GM19395 (cell line): Measurements from ENCODE around the gene NGF.
"Not testable (repeated sequence)": the region's sequence is repeated elsewhere in the genome, so short reads cannot be mapped to it uniquely, and the experiment has no call there.

Experiments used
- ATAC-seq: cut with Tn5 transposase; IDR thresholded peaks from one replicate; pipeline ENCODE4 v1.9.1; 2021; ENCODE audit warnings: mild to moderate bottlenecking, moderate library complexity; ENCODE audit not compliant: unreplicated experiment

The NGF gene

DNA sequence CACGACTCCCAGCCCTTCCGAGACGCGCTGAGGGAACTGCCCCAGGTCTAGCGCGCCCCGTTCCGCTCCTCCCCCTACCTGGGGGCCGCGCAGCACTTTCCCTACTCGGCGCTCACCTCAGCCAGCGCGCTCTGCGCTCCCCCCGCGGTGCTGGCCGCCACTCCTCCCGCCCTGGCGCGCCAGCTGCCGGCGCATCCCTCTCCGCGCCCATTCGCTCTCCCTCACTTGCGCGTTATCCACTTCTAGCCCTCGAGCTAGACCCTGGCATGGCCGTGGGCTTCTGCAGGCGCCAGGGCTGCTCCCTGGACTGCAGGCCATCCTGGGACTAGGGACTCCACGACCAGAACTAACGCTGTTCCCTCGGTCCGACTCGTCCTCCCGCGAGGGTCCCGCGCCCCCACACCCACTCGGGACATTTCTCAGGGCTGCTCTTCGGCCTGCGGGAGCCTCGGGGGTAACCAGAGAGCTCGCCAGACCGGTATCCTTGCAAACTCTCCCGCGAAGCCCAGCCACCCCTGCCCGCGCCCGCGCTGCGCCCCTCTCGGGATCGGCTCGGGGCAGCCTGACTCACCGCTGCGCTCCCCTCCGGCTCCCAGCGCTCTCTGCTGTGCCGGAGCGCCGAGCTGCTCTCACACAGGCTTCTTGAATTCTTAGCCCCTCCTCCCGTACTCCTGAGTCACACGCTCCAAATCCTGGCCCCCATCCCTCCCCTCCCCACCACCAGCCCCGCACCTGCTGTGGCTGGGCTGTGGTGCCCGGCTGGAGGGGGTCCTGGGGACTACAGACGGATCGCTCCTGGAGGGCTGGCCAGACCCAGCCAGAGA is at the start of gene NGF:
NGF (minus strand) TSS at position 617 of the 824 bp plus-strand sequence. CDS start 51,454 bp downstream, outside the sequence.
- no peak for ATAC-seq

DNA sequence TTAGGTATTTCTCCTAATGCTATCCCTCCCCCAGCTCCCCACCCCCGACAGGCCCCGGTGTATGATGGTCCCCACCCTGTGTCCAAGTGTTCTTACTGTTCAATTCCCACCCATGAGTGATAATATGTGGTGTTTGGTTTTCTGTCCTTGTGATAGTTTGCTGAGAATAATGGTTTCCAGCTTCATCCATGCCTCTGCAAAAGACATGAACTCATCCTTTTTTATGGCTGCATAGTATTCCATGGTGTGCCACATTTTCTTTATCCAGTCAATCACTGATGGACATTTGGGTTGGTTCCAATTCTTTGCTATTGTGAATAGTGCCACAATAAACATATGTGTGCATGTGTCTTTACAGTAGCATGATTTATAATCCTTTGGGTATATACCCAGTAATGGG is 45.4 kb upstream of the NGF start:
- ATAC-seq, result not testable (repeated sequence)

DNA sequence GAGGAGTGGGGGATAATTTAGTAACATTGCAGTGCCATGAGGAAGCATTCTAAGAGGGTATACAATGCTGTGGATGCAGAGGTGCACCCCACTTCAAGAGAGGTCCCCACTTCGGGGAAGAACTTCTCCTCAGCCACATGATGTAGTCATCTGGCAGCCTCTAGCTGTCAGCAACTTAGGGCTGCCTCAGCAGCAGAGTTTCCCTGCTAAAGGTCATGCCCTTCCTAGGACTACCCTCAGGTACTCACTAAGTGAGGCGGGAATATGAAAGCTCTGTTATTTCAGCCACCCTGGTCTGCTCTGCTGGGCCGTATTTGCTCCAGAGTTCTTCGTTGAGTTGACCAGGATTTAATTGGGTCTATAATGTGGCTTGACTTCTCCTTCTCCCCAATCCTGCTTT is 41.9 kb upstream of the NGF start:
- no peak for ATAC-seq

DNA sequence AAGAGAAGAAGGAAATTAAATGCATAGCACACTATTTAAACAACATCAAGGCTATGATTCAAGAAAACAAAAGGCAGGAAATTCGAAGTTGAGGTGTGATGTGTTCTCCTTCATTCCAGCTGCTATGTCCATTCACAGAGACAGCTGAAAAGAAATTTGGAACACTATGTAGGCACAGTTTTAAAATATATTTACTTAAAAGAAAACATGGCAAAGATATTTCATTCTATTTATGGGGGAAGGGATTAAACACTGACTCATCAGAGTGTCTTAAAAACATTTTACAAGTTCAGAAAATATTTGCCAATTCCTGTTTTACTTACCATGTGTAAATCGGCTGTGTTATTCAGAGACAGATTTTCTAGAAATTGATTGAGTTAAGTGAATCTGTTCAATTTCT is 39.4 kb upstream of the NGF start:
- no peak for ATAC-seq

DNA sequence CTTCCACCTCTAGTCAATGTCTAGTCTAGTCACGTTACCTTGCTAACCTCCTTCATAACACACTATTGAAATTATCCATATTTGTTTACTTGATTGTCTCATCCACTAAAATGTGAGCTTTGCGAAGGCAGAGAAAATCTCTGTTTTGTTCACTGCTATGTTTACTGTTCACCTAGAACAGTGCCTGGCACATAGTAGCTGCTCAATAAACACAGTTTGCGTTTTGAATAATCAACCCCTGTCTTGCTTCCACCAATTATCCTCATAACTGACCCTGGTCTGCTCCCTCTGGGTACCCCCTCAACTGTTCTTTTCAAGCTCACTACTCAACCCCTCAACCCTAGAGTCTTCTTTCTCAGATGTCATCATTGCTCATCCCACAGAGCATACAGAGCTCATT is 36.5 kb upstream of the NGF start:
- ATAC-seq, result no peak

DNA sequence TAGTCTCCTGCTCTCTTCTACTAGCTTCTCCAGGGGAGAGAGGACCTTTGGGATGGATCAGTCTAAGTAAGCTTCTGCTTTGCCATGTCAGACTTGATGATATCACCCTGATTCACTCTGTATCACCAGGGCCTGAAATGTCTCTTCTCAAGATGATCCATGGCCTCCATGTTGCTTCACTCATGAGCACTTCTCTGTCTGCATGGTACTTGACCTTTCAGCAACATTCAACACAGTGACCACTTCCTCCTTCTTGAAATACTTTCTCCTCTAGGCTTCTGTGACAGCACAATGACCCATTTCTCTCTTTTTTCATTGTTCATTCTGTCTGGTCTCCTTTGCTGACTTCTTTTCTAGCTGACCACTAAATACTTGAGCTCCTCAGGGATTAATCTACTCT is 35.3 kb upstream of the NGF start:
- ATAC-seq, result no peak

DNA sequence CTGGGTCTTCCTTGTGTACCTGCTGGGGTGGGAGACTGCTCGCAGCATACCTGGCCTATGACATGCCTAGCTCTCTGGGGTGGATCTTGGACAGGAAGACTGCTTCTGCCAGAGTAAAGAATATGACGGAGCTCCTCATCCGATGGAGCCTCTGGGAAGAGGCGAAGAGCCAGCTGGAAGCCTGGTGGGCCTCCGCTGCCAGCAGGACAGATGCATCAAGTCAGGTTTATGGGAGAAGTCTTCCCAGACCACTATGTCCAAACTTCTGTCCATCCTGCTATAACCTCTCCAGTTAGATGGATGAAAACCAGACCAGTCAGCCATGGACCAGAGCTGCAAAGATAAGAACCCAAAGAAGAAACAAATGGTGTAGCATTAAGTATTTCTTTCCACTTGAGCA is 27.7 kb upstream of the NGF start:
- no peak for ATAC-seq

DNA sequence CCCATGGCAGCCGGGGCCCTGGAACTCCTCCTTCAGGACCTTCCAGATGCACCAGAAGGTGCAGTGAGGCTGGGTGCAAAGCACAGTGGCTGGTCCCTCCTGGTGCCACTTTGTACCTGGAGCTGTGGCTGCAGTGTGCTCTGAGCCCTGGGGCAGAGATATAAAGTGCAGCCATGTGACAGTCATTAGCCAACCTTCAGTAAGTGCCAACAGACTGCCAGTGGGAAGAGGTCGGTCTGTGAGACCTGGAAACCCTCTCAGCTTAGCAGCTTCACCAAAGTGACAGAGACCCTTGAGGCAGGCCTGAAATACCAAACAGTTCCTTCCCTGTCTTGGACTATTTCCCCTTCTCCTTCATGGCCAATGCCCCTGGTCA is 26.7 kb upstream of the NGF start:
- ATAC-seq, result no peak

DNA sequence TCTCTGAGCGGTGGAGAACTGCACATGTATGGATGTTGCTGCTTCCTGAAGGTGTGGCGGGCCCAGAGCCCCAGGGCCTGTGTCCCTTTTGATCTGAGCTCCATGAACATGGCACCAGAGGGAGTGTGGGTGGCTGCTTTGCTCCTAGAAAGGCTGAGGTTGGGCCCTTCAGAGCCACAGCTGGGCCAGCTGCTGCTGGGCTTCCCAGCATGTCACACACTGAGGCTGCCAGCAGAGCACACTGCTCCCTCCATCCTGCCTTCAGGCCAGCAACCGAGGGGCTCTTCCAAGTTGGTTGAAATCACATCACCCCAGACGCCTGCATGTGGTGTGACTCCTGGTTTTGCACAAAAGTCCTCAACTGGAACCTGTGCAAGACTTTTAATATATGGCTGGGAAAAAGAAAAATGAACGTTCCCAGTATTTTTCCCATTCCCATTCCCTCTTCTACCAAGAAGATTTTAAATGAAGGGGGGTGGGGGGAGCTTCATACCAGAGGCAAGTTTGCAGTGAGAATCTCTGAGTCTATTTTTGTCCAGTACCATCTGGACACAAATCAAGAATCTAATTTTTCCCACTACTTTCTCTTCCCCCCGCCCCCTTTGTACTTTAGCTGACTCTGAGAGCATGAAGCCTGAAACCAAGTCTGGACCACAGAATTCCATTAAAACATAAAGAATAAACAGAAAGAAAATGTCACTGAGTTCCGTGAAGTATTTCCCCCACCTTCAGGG is 26.2 kb upstream of the NGF start:
- no peak for ATAC-seq

DNA sequence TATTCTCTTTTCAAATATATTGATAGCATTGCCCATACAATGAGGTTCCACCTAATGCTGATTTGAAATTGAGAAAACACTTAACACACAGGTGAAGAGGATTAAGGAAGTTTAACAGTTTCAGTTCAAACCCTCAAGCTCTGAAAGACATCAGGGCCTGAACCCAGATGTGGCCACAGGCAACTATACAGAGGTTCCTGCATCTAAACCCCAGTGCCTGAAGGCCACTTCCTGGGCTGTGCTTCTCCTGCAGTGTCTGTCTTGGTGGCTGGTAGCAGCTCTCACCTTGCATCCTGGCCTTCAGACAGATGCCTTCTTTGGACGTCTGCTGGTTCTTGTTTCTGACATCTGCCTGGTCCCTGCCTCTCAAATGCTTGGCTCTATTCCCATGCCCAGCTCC is 25.1 kb upstream of the NGF start:
- no peak for ATAC-seq

DNA sequence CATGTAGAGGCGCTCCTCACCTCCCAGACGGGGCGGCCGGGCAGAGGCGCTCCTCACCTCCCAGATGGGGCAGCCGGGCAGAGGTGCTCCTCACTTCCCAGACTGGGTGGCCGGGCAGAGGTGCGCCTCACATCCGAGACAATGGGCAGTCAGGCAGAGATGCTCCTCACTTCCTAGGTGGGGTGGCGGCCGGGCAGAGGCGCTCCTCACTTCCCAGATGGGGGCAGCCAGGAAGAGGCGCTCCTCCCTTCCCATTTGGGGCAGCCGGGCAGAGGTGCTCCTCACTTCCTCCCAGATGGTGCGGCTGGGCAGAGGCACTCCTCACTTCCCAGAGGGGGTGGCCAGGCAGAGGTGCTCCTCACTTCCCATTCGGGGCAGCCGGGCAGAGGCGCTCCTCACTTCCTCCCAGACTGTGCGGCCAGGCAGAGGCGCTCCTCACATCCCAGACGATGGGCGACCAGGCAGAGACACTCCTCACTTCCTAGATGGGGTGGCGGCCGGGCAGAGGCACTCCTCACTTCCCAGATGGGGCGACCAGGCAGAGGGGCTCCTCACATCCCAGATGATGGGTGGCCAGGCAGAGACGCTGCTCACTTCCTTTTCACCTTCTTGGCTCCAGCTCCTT is 22.6 kb upstream of the NGF start:
- not testable (repeated sequence) for ATAC-seq

DNA sequence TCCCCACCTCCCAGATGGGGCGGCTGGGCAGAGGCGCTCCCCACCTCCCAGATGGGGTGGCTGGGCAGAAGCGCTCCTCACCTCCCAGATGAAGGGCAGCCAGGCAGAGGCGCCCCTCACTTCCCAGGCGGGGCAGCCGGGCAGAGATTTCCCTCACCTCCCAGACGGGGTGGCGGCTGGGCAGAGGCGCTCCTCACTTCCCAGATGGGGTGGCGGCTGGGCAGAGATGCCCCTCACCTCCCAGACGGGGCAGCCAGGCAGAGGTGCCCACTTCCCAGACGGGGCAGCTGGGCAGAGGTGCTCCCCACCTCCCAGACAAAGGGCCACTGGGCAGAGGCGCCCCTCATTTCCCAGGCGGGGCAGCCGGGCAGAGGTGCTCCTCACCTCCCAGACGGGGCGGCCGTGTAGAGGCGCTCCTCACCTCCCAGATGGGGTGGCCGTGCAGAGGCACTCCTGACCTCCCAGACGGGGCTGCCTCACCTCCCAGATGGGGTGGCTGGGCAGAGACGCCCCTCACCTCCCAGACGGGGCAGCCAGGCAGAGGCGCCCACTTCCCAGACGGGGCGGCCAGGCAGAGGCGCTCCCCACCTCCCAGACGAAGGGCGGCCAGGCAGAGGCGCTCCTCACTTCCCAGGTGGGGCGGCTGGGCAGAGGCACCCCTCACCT is 21.9 kb upstream of the NGF start:
- ATAC-seq, result not testable (repeated sequence)

DNA sequence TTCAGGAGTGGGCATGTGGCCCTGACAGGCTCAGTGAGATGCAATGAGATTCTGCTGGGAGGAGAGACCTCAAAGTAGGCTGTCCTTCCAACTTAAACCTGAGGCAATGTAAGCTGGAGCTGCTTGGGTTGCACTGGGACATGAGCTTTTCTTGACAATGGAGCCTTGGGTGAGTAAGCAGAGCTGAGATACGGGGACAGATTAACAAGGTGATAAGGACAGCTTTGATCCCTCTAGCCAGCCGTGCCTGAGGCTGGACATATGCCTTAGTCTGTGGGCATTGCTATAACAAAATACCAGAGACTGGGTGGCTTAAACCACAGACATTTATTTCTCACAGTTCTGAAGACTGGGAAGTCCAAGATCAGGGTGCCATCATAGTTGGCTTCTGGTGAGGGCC is 18.3 kb upstream of the NGF start:
- ATAC-seq, result no peak

DNA sequence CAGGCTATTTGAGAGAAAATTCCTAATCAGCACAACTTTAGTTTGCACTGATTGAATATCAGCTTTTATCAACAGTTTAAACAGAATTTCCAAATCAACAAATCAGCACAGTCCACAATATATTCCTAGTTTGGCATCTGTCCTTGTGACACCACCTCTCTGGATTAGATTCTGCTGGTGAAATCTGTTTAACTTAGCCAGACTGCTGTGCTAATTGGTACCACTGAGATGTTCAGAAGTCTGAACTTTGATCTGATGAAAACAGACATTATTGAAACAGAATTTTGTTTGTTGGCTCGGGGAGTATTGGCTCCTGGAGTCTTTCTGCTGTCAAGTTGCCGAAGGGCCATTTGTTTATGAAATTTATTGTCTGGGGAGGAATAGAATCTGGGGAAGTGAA is 17.0 kb upstream of the NGF start:
- ATAC-seq, result no peak

DNA sequence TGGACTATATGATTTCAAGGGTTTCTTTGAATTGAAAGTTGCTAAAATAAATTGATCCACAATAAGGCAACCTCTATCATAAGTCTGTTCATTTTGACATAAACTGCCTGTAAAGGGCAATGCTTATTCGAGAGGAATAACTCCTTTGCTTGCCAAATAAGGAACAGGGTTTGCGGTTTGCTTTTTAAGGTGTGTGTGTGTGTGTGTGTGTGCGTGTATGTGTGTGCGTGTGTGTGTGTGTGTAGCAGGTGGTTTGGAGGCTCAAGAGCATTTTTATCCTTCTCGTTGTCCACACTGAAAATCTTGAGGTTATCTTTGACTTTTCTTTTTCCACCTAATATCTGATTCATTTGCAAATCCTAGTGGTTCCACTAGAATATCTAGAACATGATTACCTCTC is 13.1 kb upstream of the NGF start:
- ATAC-seq, result no peak

DNA sequence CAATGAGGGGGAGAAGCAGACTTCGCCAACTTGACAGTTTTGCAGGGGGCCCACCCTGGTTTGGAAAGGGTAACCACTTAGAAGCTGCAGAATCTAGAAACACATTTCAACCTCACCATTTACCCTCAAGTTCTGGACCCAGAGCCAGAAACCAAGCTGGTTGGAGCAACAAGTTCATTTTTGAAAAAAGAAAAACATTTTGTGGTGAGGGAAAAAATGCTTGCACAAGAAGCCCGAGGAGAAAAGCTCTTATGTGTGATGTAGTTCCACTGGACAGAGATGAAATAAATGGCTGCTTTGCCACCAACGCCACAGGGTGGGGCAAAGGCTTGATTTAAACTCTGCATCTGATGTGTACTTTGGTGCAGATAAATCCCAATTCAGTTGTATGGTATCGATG is 10.6 kb upstream of the NGF start:
- no peak for ATAC-seq

DNA sequence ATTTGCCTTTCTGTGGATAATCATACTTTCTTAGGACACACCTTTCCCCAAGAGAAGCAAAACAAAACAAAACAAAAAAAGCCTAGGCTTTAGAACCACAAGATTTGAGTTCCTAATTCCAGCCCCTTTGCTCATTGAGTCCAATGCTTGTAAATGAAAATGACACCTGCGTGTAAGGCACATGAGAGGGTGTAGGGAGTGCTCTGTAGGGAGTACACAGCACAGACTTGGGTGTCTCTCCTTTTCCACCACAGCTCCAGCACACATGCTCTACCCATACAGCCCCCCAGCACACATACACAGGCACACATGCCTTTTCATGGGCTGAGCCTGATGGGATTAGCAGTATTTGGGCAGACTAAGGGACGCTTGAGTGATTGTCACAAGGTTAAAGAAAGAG is 9.2 kb upstream of the NGF start:
- no peak for ATAC-seq

DNA sequence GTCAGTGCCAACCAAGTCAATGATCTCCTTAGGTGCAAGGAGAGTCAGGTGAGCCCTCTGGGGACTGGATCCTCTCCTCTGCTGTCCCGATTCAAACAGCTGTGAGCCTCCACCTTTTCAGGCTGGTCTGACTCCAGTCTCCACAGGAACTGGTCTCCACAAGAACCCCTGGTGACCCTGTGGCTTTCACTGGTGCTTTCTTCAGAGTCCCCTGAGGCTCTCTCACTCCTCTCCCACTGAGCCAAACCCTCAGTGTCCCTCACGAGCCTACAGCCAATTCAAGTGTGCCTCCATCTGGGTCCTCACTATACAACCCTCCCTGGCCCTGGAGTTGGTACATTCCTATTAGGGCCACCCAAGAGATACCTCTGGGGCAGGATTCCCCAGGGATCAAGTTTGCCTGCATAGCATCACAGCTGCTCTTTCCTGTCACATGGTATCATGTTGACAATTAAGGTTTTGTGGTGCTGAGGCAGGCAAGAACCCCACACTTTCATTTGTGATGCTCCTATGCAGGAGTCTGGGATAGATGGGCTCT is 5.2 kb upstream of the NGF start:
- ATAC-seq, result no peak

DNA sequence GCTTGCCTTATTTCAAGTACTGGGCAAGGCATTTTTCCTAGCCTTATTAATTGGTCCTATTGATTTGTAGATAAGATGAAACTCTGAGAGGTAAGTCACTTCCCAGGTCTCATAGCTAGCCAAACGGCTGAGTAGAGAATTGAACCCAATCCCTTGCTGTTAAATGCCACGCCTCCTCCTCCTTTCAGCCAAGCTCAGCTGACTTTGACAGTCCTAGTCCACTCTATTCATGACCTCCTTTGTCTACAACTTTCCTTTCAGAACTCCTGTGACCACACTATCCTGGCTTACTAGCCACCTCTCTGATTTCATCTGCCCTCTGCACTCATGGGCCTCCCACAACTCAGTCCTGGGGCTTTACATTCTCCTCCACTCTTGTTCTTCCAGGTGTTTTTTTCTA is 3.9 kb upstream of the NGF start:
- no peak for ATAC-seq

DNA sequence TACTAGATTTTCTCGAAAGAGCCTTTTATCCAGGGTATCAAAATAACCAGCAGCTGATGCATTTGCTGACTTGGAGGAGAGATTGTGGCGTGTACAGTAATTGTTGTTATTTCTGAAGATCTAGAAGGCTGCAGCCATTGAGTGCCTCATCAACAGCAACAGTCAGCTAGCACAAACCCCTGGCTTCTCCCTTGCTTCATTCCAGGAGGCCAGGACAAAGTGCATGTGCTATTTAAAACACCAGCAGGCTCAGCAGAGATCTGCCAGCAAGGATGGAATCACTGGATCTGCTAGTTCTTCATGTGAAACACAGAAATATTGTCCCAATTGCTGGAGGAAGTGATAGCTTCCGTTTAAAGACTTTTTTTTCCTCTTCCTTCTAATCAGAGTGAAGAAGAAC is 2.8 kb upstream of the NGF start:
- ATAC-seq, result no peak

DNA sequence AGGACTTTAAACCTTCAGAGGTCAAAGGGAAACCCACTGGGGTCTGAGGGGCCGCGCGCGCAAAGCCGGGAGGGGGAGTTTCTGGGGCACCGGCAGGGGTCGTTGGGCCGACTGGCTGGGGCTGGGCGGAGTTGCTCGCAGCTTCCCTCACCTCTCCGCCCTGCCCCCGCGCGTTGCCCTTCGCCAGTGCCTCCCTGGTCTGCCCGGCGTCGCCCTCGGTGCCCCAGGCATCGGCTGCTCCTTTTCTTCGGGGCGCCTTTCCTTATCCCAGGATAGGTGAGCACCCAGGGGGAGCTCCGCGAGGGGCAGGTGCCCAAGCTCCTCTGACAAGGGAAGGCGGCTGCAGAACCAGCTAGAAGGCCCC is 390 bp upstream of the NGF start:
- no peak for ATAC-seq
